Astrocyte of the hippocampus (primary cell): ENCODE measurements around the gene CTCFL.
A peak's percentile ranks its signal among the peaks of the same experiment; 100 is the strongest.

Source experiments
- DNase-seq: peaks from one replicate; pipeline ENCODE4 v3.0.0; 2011; ENCODE audit warnings: low read depth, low spot score

CTCFL gene

GRCh38 chr20:57559658-57560553 lies 35.0 kb upstream of the CTCFL start:
- DNase-seq, result no peak

- no peak for DNase-seq
These were observed 34.3 kb upstream of the CTCFL start for GRCh38 chr20:57559289-57559634.

- DNase-seq, result no peak
These were observed 33.8 kb upstream of the CTCFL start for GRCh38 chr20:57558614-57559288.

GRCh38 chr20:57557926-57558613 lies 33.1 kb upstream of the CTCFL start:
- no peak for DNase-seq

GRCh38 chr20:57556980-57557274 lies 32.0 kb upstream of the CTCFL start:
- no peak for DNase-seq

GRCh38 chr20:57555457-57556184 lies 30.7 kb upstream of the CTCFL start:
- peak; percentile 16 for DNase-seq

- no peak for DNase-seq
These were observed 28.6 kb upstream of the CTCFL start for GRCh38 chr20:57553376-57554018.

GRCh38 chr20:57552471-57552870 lies 27.5 kb upstream of the CTCFL start:
- DNase-seq, result no peak

GRCh38 chr20:57548177-57549058 lies 23.5 kb upstream of the CTCFL start:
- DNase-seq, result peak; percentile 71

- DNase-seq, result peak; percentile 28
These were observed 22.2 kb upstream of the CTCFL start for GRCh38 chr20:57546956-57547649.

- no peak for DNase-seq
These were observed 21.2 kb upstream of the CTCFL start for GRCh38 chr20:57545927-57546662.

GRCh38 chr20:57544838-57545564 lies 20.1 kb upstream of the CTCFL start:
- no peak for DNase-seq

- DNase-seq, result no peak
These were observed 18.8 kb upstream of the CTCFL start for GRCh38 chr20:57543754-57544153.

GRCh38 chr20:57540890-57541580 lies 16.1 kb upstream of the CTCFL start:
- DNase-seq, result no peak

- no peak for DNase-seq
These were observed 14.9 kb upstream of the CTCFL start for GRCh38 chr20:57539889-57540288.

- no peak for DNase-seq
These were observed 12.9 kb upstream of the CTCFL start for GRCh38 chr20:57537822-57538221.

- DNase-seq, result no peak
These were observed 12.1 kb upstream of the CTCFL start for GRCh38 chr20:57536771-57537724.
